ENCODE data around the gene ANKRD33B. TPM values are rescaled to one million over a fixed set of nuclear protein-coding genes. Genes with fewer than 3 reads are reported as not detected.
A peak's percentile ranks its signal among the peaks of the same experiment; 100 is the strongest.

The ANKRD33B gene
- total RNA-seq, 1 donor from 2014 or later, result 6.1 TPM

- TF ChIP-seq, protein P1, sequence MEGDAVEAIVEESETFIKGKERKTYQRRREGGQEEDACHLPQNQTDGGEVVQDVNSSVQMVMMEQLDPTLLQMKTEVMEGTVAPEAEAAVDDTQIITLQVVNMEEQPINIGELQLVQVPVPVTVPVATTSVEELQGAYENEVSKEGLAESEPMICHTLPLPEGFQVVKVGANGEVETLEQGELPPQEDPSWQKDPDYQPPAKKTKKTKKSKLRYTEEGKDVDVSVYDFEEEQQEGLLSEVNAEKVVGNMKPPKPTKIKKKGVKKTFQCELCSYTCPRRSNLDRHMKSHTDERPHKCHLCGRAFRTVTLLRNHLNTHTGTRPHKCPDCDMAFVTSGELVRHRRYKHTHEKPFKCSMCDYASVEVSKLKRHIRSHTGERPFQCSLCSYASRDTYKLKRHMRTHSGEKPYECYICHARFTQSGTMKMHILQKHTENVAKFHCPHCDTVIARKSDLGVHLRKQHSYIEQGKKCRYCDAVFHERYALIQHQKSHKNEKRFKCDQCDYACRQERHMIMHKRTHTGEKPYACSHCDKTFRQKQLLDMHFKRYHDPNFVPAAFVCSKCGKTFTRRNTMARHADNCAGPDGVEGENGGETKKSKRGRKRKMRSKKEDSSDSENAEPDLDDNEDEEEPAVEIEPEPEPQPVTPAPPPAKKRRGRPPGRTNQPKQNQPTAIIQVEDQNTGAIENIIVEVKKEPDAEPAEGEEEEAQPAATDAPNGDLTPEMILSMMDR (IDR thresholded peaks at IDR 0.05), result no peak
- ATAC-seq, result no peak
- no peaks in the 10 kb centered on the region for H3K9me3 ChIP-seq
- H3K27ac ChIP-seq, result no peak overlapping the region
- H3K36me3 ChIP-seq, result no peaks in the 10 kb centered on the region
- H3K4me3 ChIP-seq, result no peak overlapping the region
- intact Hi-C loops (cut with DNase I), result no loop called here
- no peak for DNase-seq
- H3K4me1 ChIP-seq, result peaks cover 6% of the 10 kb centered on the region
- no peaks in the 10 kb centered on the region for H3K27me3 ChIP-seq
Measured at GRCh38 chr5:10551782-10552138, 12.1 kb upstream of the ANKRD33B start.

GRCh38 chr5:10552183-10553143 lies 11.4 kb upstream of the ANKRD33B start:
- no peak for ATAC-seq
- TF ChIP-seq, protein P1 (IDR thresholded peaks at IDR 0.05), result no peak
- H3K27ac ChIP-seq, result no peak overlapping the region
- H3K9me3 ChIP-seq, result no peaks in the 10 kb centered on the region
- no peaks in the 10 kb centered on the region for H3K36me3 ChIP-seq
- DNase-seq, result no peak
- H3K4me3 ChIP-seq, result no peak overlapping the region
- intact Hi-C loops (cut with DNase I), result no loop called here
- peaks cover 6% of the 10 kb centered on the region for H3K4me1 ChIP-seq
- no peaks in the 10 kb centered on the region for H3K27me3 ChIP-seq

DNA sequence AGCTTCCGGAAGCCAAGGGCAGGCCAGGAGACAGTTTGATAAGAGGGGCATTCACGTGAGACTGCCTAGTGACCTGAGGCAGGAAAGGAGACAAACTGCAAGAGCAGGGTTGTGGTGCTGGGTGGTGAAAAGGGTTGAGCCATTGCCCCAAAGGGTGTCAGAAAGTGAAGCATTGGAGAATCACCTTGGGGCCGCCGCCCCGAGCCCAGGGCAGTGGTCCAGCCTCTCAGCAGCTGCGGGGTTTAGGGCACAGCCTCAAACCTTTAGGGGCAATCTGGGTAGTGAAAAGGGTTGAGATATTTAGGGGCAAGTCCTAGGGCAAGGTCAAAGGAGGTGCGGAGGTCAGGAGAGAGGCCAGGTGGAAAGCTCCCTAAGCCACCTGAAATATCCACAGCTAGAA lies 10.4 kb upstream of the ANKRD33B start:
- H3K27ac ChIP-seq, result no peak overlapping the region
- intact Hi-C loops (cut with DNase I), result no loop called here

GRCh38 chr5:10555277-10555684 lies 8.6 kb upstream of the ANKRD33B start:
- H3K4me1 ChIP-seq, result peaks cover 6% of the 10 kb centered on the region
- H3K27ac ChIP-seq, result no peak overlapping the region
- no peaks in the 10 kb centered on the region for H3K36me3 ChIP-seq
- intact Hi-C loops (cut with DNase I), result no loop called here
- H3K27me3 ChIP-seq, result no peaks in the 10 kb centered on the region
- DNase-seq, result no peak
- no peaks in the 10 kb centered on the region for H3K9me3 ChIP-seq
- TF ChIP-seq, protein P1 (IDR thresholded peaks at IDR 0.05), result no peak
- no peak for ATAC-seq
- H3K4me3 ChIP-seq, result no peak overlapping the region

More for the DNA sequence above, 10.4 kb upstream of the ANKRD33B start:
- TF ChIP-seq, protein P1 (IDR thresholded peaks at IDR 0.05), result no peak
- Histone ChIP-seq H3K4me1 (peaks cover 6% of the 10 kb centered on the region), H3K4me3 (no peak overlapping the region), H3K27me3 (no peaks in the 10 kb centered on the region), H3K9me3 (no peaks in the 10 kb centered on the region), H3K36me3 (no peaks in the 10 kb centered on the region)
- ATAC-seq (no peak), DNase-seq (no peak)

DNA sequence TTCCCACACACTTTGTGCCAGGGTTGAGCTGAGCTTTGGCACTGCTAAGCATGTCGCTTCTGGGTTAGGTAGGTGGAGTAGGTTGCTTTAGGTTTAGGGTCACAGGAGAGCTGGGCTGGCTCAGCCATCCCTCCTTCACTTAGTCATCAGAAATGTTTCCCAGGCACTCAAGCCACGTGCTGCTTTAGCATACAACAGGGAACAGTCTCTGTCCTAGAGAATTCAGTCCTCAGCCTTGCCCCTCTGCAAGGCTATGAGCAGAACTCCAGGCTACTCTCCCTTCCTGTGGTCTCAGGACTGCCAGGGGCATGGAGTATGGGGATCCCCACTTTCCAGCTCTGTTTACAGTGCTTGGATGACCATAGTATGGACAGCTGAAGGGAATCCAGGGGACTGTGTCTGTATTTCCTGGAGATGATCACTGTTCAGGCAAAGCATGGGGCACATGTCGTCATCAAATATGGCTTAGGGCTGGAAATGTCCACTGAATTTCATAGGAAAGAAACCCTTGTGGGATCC lies 7.5 kb upstream of the ANKRD33B start:
- TF ChIP-seq, protein P1 (IDR thresholded peaks at IDR 0.05), result no peak
- DNase-seq, result no peak

More for the DNA sequence above, 7.5 kb upstream of the ANKRD33B start:
- Histone ChIP-seq H3K9me3 (no peaks in the 10 kb centered on the region), H3K4me3 (no peak overlapping the region), H3K36me3 (no peaks in the 10 kb centered on the region), H3K27me3 (no peaks in the 10 kb centered on the region), H3K4me1 (peaks cover 6% of the 10 kb centered on the region), H3K27ac (no peak overlapping the region)
- intact Hi-C loops (cut with DNase I), result no loop called here
- ATAC-seq, result peak; percentile 16
